HG03175 (cell line): Measurements from ENCODE around the gene SHANK1.
"Not testable (repeated sequence)": the region's sequence is repeated elsewhere in the genome, so short reads cannot be mapped to it uniquely, and the experiment has no call there.

Source experiments
- ATAC-seq: cut with Tn5 transposase; IDR thresholded peaks from one replicate; pipeline ENCODE4 v1.9.1; 2021; ENCODE audit warnings: mild to moderate bottlenecking, moderate library complexity; ENCODE audit not compliant: unreplicated experiment

SHANK1 gene

GRCh38 chr19:50719566-50719965 is at the start of gene SHANK1:
Gene SHANK1 (minus strand): TSS chr19:50719802. CDS start chr19:50716919, 2,883 bp downstream.
- no peak for ATAC-seq

- no peak for ATAC-seq
Measured at GRCh38 chr19:50768277-50768676, 48.7 kb upstream of the SHANK1 start.

- ATAC-seq: not testable (repeated sequence)
Measured at GRCh38 chr19:50767263-50767662, 47.7 kb upstream of the SHANK1 start.

GRCh38 chr19:50766746-50767145 is 47.1 kb upstream of the SHANK1 start:
- not testable (repeated sequence) for ATAC-seq

GRCh38 chr19:50764409-50764808 is 44.8 kb upstream of the SHANK1 start:
- no peak for ATAC-seq

- not testable (repeated sequence) for ATAC-seq
Measured at GRCh38 chr19:50763521-50763920, 43.9 kb upstream of the SHANK1 start.

GRCh38 chr19:50761501-50761900 is 41.9 kb upstream of the SHANK1 start:
- ATAC-seq: not testable (repeated sequence)

GRCh38 chr19:50759886-50760285 is 40.3 kb upstream of the SHANK1 start:
- no peak for ATAC-seq

- not testable (repeated sequence) for ATAC-seq
Measured at GRCh38 chr19:50759076-50759475, 39.5 kb upstream of the SHANK1 start.

- ATAC-seq: not testable (repeated sequence)
Measured at GRCh38 chr19:50757624-50758023, 38.0 kb upstream of the SHANK1 start.

- not testable (repeated sequence) for ATAC-seq
Measured at GRCh38 chr19:50756244-50756643, 36.6 kb upstream of the SHANK1 start.

- no peak for ATAC-seq
Measured at GRCh38 chr19:50753879-50754278, 34.3 kb upstream of the SHANK1 start.

GRCh38 chr19:50750010-50750409 is 30.4 kb upstream of the SHANK1 start:
- ATAC-seq: no peak

GRCh38 chr19:50749490-50749889 is 29.9 kb upstream of the SHANK1 start:
- ATAC-seq: no peak

- ATAC-seq: not testable (repeated sequence)
Measured at GRCh38 chr19:50747141-50747540, 27.5 kb upstream of the SHANK1 start.

GRCh38 chr19:50745221-50745620 is 25.6 kb upstream of the SHANK1 start:
- ATAC-seq: no peak

GRCh38 chr19:50743537-50743936 is 23.9 kb upstream of the SHANK1 start:
- ATAC-seq: no peak

GRCh38 chr19:50741179-50741933 is 21.8 kb upstream of the SHANK1 start:
- no peak for ATAC-seq

GRCh38 chr19:50739914-50740426 is 20.4 kb upstream of the SHANK1 start:
- ATAC-seq: no peak

- ATAC-seq: no peak
Measured at GRCh38 chr19:50739132-50739913, 19.7 kb upstream of the SHANK1 start.

- no peak for ATAC-seq
Measured at GRCh38 chr19:50736338-50736737, 16.7 kb upstream of the SHANK1 start.

- no peak for ATAC-seq
Measured at GRCh38 chr19:50735869-50736268, 16.3 kb upstream of the SHANK1 start.
